HG03521 (cell line): ENCODE results near the gene FBXL17.

Experiments used
- ATAC-seq: cut with Tn5 transposase; IDR thresholded peaks from one replicate; pipeline ENCODE4 v1.9.1; 2021; ENCODE audit warnings: mild to moderate bottlenecking, moderate library complexity; ENCODE audit not compliant: unreplicated experiment

Gene FBXL17

DNA sequence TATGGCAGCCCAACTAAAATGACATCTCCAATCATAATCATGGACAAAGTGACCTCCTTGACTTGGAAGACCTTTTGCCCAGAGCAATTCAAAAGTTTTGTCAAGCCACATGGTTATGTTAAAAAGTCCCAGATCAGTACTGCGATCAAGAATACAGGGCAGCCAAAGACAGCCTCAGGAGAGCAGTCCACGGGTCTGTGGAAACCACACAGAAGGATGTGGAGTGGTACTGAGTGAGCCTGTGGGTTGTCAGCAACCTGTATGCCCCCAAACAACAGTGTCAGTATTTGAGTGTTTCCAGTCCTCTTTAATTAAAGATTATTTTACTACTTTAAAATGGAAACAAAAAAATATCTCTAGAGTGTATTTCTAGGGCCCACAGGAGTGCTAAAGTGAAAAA is 365.8 kb downstream of the FBXL17 start:
- no peak for ATAC-seq

DNA sequence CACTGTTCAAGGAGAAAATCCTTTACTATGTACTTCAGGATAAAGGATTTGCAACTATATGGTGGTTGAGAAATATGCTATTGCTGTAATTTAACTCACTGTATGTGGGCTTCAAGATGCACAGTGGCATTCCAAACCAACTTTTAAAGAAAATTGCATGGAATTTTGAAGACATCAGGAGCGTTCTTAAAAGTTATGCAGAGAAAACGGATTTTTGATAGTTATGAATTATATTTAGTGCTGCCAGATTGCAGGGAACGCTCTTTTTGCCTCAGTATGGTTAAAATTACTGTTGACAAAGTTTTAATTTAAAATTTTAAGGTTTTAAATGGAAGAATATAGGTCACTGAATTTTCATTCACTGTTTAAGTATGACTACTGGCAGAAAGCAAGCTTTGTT is 375.1 kb downstream of the FBXL17 start:
- ATAC-seq: no peak

DNA sequence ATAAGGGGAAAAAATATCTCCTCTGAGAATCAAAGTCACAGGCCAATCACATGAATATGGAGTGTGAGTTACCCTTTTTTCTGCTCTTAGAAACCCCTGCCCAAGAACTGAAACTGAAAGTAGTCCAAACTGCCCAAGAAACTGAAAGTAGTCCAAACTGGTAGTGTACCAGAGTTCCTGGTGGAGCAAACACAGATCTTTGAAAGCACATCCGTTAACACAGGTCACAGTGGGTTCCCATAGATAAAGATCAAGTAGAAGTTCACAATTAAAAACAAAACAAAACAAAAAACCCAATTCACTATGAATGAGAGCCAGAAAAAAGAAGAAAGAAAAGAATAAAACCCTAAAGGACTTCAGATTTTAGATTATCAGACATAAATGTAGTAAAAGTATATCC is 378.7 kb downstream of the FBXL17 start:
- ATAC-seq: no peak

DNA sequence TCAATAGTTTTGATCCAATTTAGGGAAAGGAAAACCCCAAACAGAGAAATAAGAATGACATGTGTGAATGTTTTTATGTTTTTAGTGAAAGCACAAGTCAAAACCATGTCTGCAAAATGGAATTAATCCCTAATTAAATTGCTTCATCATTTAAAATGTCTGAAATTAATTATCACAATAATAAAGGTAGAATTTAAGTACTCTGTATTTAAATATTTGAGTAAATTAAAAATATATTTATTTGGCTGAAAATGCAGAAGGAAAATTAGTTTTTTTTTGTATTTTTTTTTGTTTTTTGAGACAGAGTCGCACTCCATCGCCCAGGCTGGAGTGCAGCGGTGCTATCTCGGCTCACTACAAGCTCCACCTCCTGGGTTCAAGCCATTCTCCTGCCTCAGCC is 380.7 kb downstream of the FBXL17 start:
- ATAC-seq: no peak

DNA sequence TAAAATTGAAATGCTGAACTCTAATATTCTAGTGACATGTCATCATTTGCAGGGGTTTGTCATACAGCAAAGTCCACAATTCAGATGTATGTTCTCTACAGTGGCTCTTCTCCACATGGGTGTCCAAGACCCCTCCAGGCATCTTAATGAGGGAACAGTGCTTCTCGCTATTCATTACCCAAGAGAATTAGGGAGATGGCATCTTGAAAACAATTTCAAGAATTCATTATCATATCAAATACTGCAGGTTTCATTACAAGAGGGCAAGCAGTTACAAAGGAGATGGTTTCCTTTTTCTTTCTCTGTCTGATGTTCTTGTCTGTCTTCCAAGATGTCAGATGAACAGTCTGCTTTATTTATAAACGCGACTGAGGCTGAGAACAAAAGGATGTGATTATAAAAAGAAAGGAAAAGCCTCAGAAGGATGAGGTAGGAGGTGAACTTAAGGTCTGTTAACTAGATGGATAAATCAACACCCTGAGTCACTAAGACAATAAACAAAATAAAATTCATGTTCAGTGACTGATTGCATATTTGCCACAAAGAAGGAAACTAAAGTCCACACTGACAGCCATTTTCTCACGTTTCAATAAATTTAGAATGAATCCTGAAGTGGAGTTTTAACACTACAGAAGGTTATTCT is 384.4 kb downstream of the FBXL17 start:
- ATAC-seq: no peak

DNA sequence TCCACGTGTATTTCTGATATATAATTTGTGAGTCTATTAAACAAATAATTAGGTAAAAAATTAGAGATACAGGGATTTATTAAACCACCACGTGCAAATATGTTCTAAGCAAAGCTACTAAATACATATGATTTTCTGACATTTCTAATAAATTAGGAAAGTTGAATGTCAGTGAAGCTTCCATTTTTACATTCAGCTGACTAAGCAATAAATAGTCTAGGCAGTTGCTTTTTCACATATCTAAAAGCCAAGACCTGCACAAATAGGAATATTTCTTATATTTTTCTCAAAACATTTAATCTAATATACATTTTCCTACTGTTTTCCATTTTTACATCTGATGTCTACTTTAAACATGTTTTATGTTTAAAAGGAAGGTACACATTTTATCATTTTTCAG is 388.6 kb downstream of the FBXL17 start:
- ATAC-seq: no peak

DNA sequence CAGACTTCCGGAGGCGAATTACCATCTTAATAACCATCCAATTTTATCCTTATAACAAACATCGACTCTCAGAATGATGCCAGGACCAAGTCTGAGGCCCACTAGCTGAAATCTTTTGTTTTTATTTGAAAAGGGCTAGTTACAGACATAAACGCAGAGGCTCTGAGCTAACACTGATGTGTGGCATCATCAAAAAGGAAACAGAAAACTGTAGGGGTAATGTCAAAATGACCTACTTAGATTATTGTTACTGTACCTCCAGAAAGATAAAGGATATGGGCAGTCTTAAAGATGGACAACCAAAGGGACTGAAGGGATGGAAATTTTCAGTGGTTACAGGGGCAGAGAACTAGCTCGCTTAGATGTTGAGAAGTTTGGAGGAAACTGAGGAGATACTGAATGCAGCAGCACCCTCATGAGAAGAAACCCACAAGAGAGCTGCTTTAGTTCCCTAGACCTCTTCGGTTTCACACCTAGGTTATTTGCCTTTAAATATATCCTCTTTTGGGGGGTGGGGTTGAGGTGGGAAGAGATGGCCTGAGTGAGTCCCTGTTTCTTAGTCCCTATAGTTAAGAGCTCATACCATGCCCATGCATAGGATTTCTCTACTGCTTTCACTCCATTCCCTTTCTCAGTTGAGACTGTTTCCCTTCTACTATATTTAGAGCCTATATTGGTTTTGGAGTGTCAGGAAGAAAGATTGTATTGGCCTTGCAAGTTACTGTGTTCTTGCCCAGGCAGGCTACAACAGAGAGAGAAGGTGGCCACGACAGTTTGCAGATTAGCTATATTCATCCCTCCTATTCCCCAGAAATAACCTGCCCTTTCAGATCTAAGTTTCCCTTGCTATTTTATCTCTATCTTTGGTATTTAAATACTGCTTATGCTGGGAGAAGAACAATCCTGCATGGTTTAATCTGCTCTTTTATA is 390.8 kb downstream of the FBXL17 start:
- no peak for ATAC-seq

DNA sequence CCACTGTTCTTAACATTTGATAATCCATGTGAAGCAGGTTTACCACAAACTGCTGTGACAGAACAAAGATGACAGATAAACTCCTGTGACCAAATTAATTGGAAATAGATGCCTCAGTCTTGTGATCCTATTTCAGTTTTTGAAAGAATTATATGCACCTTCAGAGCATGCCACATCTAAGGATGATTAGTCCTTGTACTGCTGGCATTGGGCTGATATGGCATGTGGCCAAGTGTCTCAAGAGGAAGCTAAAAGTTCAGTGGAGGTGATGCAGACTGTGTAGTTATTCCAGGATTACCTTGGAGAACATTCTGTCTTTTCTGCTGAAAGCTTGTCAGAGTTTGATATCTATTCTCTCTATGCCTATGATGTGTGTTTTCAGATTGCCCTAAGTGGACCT is 396.8 kb downstream of the FBXL17 start:
- no peak for ATAC-seq

DNA sequence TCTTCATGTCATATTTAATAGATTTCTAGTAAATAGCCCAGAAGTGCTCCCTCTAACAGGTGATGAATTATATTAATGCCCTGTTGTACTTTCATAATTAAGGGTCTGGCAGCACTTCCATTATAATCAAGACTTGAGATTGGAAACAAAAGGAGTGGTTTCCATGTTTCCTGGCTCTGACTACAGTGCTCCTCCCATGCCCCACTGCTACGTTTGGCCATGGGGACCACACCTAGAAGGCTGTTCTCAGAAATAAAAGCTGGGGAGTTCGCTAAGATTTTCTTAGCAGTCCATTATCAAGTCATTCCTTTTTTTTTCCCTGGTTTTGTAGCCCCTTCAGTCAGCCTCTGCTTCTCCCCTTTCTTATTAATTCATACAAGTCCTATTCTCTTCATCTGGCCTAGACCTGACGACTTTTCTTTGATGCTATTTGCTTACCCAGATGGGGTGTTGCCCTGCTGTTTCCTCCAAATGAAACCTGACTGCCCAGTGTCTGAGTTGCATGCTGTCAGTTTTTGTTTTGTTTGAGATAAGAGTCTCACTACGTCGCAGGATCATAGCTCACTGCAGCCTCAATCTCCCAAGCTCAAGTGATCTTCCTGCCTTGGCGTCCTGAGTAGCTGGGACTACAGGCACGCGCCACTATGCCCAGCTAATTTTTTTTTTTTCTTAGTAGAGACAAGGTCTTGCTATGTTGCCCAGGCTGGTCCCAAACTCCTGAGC is 399.0 kb downstream of the FBXL17 start:
- no peak for ATAC-seq

DNA sequence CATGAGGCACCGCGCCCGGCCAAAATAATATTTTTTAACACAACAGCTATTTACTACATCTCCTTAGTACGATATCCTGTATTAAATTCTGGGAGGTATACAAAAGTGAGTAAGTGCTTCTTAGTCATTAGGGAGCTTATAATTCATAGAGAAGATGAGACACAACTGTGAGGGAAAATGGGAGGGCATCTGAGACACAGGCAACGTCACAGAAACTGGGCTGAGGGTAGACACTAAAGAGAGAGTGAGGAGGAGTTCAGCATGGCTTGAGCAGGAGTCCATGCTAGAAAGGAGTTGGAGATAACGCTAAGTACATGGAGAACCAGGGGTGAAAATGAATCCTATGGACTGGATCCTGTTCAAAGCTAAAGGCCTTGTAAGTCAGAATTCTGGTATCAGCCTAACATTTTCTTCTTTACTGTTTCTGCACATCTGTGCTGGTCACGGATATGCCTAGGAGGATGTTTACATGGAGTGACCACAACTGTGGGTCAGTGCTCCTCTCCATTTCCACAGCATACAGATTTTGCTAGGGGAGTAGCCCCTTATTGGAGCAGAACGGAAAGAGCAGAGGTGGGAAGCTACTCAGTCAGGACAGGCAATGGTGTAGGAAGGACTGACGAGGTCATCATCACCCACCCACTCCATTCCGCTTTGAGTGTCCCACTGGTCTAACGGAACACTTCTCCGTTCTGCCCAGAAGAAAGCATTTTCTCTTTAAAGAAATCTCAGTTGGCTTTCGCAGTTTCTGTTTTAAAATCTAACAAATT is 400.8 kb downstream of the FBXL17 start:
- no peak for ATAC-seq

DNA sequence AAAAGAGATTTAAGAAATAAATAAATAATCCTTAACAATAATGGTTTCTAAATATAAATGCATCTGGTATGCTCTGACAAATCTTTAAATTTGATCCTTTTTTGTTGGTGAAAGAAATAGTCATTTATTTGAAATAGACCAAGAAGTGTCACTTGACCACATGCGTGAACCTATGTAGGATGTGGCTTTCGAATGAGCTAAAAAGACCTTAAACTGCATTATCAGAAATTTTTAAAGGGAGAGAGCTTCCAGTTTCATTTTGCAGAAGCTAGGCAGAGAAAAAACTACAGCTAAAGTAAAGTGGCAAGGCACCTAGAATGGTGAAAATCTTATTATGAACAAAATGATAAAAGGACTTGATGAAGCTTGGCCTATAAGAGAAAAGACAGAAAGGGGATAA is 402.0 kb downstream of the FBXL17 start:
- ATAC-seq: no peak

DNA sequence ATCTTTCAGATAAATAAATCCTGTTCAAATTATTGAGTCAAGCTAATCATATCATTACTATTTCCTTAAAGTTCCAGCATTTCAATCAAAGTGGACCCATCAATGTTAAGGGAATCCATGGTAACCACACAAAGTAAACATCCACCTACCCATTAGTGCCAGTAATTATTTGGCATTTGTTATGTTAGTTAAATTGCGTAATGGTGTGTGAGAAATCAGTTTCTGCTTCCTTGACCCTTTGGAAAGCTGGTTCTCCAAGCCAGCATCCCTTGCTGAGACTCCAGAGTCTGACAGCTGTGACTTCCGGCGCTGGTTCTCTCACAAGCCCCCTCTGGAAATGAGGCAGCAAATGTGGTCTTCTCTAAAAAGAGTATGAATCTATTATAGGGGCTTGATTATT is 402.6 kb downstream of the FBXL17 start:
- no peak for ATAC-seq

DNA sequence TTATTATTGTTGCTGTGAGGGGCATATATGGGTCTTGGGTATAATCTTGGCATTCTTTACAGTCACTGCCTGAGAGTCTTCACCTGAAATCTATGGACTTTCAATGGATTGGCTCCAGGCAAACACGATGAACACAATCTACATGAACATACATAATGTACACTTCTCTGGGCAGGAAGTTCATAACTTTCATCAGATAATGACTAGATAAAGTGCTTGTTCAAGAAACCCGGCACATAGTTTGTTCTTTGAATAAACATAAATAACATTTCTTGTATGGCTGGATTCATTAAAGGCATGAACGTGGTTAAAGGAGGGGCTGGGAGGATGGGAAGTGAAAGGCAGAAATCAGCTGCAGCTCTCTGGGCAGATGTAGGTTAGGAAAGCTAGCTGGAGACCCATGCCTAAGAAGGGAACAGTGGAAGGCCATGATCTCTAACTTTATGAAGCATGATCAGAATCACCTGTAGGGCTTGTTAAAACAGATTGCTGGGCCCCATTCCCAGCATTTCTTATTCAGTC is 404.3 kb downstream of the FBXL17 start:
- no peak for ATAC-seq

DNA sequence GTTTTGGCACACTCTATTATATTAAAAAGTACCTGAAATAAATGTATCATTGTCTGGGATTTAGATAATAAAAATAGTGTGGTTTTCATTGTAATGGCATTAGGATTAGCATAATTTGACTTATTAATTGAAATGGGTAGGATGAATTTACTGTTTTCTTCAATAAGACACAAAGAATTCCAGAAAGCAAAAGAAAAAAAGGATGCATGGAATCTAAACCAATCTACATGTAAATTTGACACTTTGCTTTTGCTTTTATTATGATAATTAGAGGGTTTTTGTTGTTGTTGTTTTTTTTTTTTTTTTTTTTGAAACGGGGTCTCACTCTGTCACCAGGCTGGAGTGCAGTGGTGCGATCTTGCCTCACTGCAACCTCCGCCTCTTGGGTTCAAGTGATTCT is 406.3 kb downstream of the FBXL17 start:
- ATAC-seq: no peak

DNA sequence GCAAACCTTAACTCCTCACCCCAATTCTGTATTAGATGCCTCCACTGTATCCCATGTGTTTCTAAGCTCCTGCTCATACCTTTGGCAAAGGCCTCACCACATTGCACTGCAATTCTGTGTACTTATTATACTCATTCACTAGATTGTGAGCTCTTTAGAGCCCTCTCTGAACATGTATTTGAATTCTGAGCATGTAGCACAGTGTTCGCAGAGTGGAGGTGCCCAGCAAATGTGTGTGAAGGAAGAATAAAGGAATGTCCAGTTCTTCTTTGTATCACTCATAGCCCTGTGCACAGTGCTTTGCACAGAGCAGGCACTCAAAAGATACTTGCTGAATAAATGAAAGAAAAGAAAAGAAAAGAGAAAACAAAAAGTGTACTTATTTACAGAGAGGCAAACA is 410.1 kb downstream of the FBXL17 start:
- ATAC-seq: no peak

DNA sequence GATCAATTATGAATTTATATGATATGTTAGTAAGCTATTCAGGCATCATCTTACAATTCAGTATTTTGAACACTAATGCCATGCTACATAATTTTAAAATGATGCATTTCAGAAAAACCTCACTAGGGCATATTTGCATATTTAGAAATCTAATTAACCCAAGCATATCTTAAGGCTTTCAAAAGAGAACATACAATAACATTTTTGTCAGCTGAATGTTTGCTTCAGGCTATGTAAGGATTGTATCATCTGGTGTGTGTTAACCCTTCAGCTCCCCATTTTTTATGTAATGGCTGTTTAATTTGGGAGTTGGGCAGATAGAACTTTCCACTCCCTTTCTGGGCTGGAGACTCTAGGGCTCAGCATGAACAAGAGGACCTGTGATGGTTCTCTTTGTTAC is 412.1 kb downstream of the FBXL17 start:
- ATAC-seq: no peak

DNA sequence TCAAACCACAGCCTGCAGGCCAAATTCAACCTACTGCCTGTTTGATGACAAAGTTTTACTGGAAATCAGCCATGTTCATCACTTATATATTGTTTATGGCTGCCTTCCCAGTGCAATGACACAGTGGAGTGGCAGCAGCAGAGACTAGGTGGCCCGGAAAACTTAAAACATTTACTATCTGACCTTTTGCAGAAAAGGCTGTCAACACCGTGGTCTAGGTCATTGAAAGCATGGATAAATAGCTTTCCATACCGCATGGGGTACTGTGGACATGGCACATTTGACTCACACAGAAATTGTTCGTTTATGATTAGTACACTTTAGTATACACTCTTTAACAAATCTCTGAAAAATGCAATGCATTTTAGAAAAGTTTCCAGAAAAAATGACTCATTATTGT is 412.9 kb downstream of the FBXL17 start:
- no peak for ATAC-seq

DNA sequence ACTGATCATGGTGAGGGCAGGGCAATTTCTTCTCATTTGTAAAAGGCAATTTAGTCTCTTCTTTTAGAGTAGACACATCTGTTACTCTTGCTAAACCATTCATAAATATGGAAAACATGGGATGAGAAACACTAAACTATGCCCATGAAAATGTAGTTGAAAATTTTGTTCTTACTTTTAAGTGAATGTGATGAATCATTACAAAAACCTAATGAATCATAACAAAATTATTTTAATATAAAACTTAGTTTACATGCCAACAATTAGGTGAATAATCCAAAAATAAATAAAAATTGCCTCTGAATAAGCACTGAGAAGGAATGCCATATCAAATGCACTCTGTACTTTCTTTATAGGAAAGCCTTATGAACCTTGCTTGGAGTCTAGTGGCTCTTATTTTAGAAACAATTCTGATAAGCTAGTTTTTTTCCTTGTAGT is 413.5 kb downstream of the FBXL17 start:
- ATAC-seq: no peak

DNA sequence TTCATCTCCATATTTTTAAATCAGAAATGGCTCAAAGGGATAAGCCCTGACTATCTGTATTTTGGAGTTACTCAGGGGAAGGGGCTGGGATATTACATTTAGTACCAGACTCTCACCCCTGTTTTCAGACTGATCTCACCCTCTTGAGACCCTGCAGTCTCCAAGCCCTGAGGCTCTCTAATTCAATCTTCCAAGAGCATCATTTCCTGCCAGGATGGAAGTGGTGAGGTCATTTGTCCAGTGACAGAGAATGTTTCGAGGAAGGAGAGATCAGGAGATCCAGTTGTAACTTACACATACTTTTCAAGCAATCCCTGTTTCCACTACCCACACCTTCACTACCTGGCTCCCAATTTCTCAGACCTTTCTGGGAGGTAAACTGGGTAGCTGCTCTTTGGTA is 415.7 kb downstream of the FBXL17 start:
- no peak for ATAC-seq

DNA sequence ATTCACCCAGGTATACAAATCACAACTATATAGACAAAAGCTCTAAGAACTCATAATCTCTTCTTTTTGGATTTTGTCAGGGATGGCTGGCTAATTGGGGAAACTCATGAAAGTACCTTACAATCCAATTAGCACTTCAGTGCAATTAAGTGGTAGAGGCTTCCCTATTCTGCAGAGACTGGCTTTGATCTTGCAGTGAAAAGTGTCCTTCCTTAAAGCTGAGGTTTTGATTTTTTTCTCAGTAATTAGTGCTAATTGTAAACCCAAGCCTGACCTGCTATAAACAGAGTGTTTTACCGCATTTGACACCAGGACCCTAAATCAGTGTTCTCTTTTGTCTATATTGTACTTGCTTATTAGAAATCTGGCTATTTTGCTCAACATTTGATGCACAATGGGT is 417.2 kb downstream of the FBXL17 start:
- ATAC-seq: no peak
